Myocyte (in vitro differentiated cells): ENCODE measurements around the gene PTPRC. TPM values are rescaled to one million over a fixed set of nuclear protein-coding genes. Genes with fewer than 3 reads are reported as not detected.
A peak's percentile ranks its signal among the peaks of the same experiment; 100 is the strongest.
"Not testable (repeated sequence)": the region's sequence is repeated elsewhere in the genome, so short reads cannot be mapped to it uniquely, and the experiment has no call there.

Experiments
- DNase-seq: peaks from one replicate; pipeline ENCODE4 v3.0.0-alpha.2; 2012; ENCODE audit warnings: low read depth
- polyA plus RNA-seq: library from polyadenylated mRNA; unstranded; fragments of >200 nt; gene quantifications from one replicate; pipeline ENCODE4 v1.2.1, GENCODE V29; 2012; ENCODE audit warnings: missing spikeins
- total RNA-seq: library from RNA; depleted of rRNA; stranded (reverse); fragments of >200 nt; gene quantifications from 2 replicates; pipeline ENCODE4 v1.2.3, GENCODE V29; 2014

PTPRC gene
- 0.05 and 0.16 TPM in 2 replicates for total RNA-seq
- polyA plus RNA-seq: 0.28 TPM

GRCh38 chr1:198638894-198639635 lies at the start of gene PTPRC:
PTPRC (plus strand) TSS chr1:198639040; CDS start chr1:198639269, 229 bp downstream.
- DNase-seq: no peak

- no peak for DNase-seq
Measured at GRCh38 chr1:198590454-198590853, 48.4 kb upstream of the PTPRC start.

- no peak for DNase-seq
Measured at GRCh38 chr1:198595765-198596164, 43.1 kb upstream of the PTPRC start.

GRCh38 chr1:198597690-198598430 lies 41.0 kb upstream of the PTPRC start:
- DNase-seq: no peak

GRCh38 chr1:198598796-198599321 lies 40.0 kb upstream of the PTPRC start:
- peak; percentile 26 for DNase-seq

GRCh38 chr1:198599749-198600148 lies 39.1 kb upstream of the PTPRC start:
- no peak for DNase-seq

GRCh38 chr1:198600906-198601305 lies 37.9 kb upstream of the PTPRC start:
- no peak for DNase-seq

- not testable (repeated sequence) for DNase-seq
Measured at GRCh38 chr1:198601310-198601709, 37.5 kb upstream of the PTPRC start.

- DNase-seq: peak; percentile 14
Measured at GRCh38 chr1:198601936-198602889, 36.6 kb upstream of the PTPRC start.

- no peak for DNase-seq
Measured at GRCh38 chr1:198604975-198605374, 33.9 kb upstream of the PTPRC start.

- no peak for DNase-seq
Measured at GRCh38 chr1:198605406-198605805, 33.4 kb upstream of the PTPRC start.

GRCh38 chr1:198606020-198606438 lies 32.8 kb upstream of the PTPRC start:
- no peak for DNase-seq

GRCh38 chr1:198607714-198608113 lies 31.1 kb upstream of the PTPRC start:
- no peak for DNase-seq

- DNase-seq: no peak
Measured at GRCh38 chr1:198610362-198610761, 28.5 kb upstream of the PTPRC start.

GRCh38 chr1:198611219-198611618 lies 27.6 kb upstream of the PTPRC start:
- DNase-seq: no peak

- DNase-seq: no peak
Measured at GRCh38 chr1:198612471-198613260, 26.2 kb upstream of the PTPRC start.

GRCh38 chr1:198617406-198617805 lies 21.4 kb upstream of the PTPRC start:
- DNase-seq: no peak

GRCh38 chr1:198619375-198620140 lies 19.3 kb upstream of the PTPRC start:
- DNase-seq: no peak

GRCh38 chr1:198620218-198620617 lies 18.6 kb upstream of the PTPRC start:
- no peak for DNase-seq
